Measurements from ENCODE around the gene TOMM7.

- TF ChIP-seq ZBTB26 (CRISPR knock-in tag; IDR thresholded peaks at IDR 0.05) (no peak), SREBF1 (IDR thresholded peaks at IDR 0.05; ENCODE audit: borderline replicate concordance, low read depth, low read length) (no peak), POLR2AphosphoS5 (IDR thresholded peaks at IDR 0.05; ENCODE audit: control insufficient read depth, insufficient read depth, low read depth, low read length) (no peak), ZKSCAN8 (CRISPR knock-in tag; IDR thresholded peaks at IDR 0.05) (no peak), BRCA1 (IDR thresholded peaks at IDR 0.05) (no peak), BRCA1 (CRISPR knock-in tag; IDR thresholded peaks at IDR 0.05) (no peak), GABPA (tag; conservative IDR thresholded peaks at IDR 0.05; ENCODE audit: low read depth) (no peak), SMC3 (conservative IDR thresholded peaks at IDR 0.05; ENCODE audit: insufficient read depth, low read depth, low read length) (no peak), CTCF (IDR thresholded peaks at IDR 0.05 in 2 of 3, conservative IDR thresholded peaks at IDR 0.05 in 1 of 3; ENCODE audit: insufficient read depth in 2 of 3, low read depth in 1 of 3, low read length in 3 of 3) (no peak), ZNF23 (CRISPR knock-in tag; IDR thresholded peaks at IDR 0.05) (no peak), ARID3B (CRISPR knock-in tag; IDR thresholded peaks at IDR 0.05; ENCODE audit: borderline replicate concordance) (no peak), MAZ (CRISPR knock-in tag; conservative IDR thresholded peaks at IDR 0.05 in 1 of 2, IDR thresholded peaks at IDR 0.05 in 1 of 2) (no peak), POLR2A (conservative IDR thresholded peaks at IDR 0.05) (no peak), HIVEP1 (CRISPR knock-in tag; IDR thresholded peaks at IDR 0.05) (no peak)
Measured at GRCh38 chr7:22793593-22794462, 28.8 kb downstream of the TOMM7 start.

All from K562 (cell line).